H1 (cell line): ENCODE results near the gene LHX2. TPM values are rescaled to one million over a fixed set of nuclear protein-coding genes. Genes with fewer than 3 reads are reported as not detected.

Source experiments
- CHD1 ChIP-seq: IDR thresholded peaks from 2 replicates; pipeline ENCODE4 v1.6.1; 2012; ENCODE audit warnings: low read depth, low read length, improper control_type of control experiment
- SIN3A ChIP-seq, 2 experiments: IDR thresholded peaks in 1 of 2; conservative IDR thresholded peaks in 1 of 2; 2 replicates each; pipeline ENCODE4 v1.6.1; 2011 to 2012; ENCODE audit warnings: low read length in 2 of 2, improper control_type of control experiment in 1 of 2, low read depth in 1 of 2, mild to moderate bottlenecking in 1 of 2
- TAF1 ChIP-seq: IDR thresholded peaks from 2 replicates; pipeline ENCODE4 v1.6.1; 2011; ENCODE audit warnings: mild to moderate bottlenecking, low read depth, low read length
- polyA plus RNA-seq, 7 experiments: library from polyadenylated mRNA; depleted of rRNA in 3 of 7; stranded (reverse) in 5 of 7; unstranded in 2 of 7; fragments of >200 nt in 5 of 7; fragments of 200-250 nt in 2 of 7; gene quantifications; 1 replicate in 5 of 7; 2 replicates in 1 of 7; 4 replicates in 1 of 7; pipeline versions ENCODE4 v1.2.1 to v1.2.3, GENCODE V29; 2011 to 2013; ENCODE audit warnings: missing spikeins in 2 of 7, mixed read lengths in 2 of 7
- total RNA-seq: library from RNA; stranded (reverse); fragmentation: NEBNext Ultra II Directional; extraction: Animal tissue kit (Norgen Biotek cat#: 25700); gene quantifications from 2 replicates; pipeline ENCODE4 v1.2.1, GENCODE V29; 2021

Gene LHX2
- total and polyA plus RNA-seq, 2 of the 8 experiments (the other 6 are each of a cell fraction or from before 2014, with no cell fraction given): 0.11 to 0.86 TPM

DNA sequence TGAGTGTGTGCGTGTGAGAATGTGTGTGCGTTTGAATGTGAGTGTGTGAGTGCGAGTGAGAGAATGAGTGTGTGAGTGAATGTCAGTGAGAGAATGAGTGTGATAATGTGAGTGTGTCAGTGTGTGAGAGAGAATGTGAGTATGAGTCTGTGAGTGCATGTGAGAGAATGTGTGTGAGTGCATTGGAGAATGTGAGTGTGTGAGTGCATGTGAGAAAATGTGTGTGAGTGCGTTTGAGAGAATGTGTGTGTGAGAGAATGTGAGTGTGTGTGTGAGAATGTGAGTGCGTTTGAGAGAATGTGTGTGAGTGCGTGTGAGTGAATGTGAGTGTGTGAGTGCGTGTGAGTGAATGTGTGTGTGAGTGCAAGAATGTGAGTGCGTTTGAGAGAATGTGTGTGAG lies 39.0 kb upstream of the LHX2 start (continued):
- TF ChIP-seq SIN3A (conservative IDR thresholded peaks at IDR 0.05 in 1 of 2, IDR thresholded peaks at IDR 0.05 in 1 of 2; ENCODE audit: low read depth in 1 of 2, low read length in 2 of 2): no peak
- TF ChIP-seq CHD1: no peak
- TF ChIP-seq TAF1: no peak
